HG03045 (cell line): ENCODE results near the gene IFNL2.
"Not testable (repeated sequence)": the region's sequence is repeated elsewhere in the genome, so short reads cannot be mapped to it uniquely, and the experiment has no call there.

ENCODE experiments used
- ATAC-seq: cut with Tn5 transposase; IDR thresholded peaks from one replicate; pipeline ENCODE4 v1.9.1; 2021; ENCODE audit warnings: mild to moderate bottlenecking, moderate library complexity; ENCODE audit not compliant: unreplicated experiment

Gene IFNL2

GRCh38 chr19:39268085-39268484 lies at the start of gene IFNL2:
IFNL2 (plus strand) TSS chr19:39268396; CDS start chr19:39268569, 173 bp downstream.
- ATAC-seq, result not testable (repeated sequence)

DNA sequence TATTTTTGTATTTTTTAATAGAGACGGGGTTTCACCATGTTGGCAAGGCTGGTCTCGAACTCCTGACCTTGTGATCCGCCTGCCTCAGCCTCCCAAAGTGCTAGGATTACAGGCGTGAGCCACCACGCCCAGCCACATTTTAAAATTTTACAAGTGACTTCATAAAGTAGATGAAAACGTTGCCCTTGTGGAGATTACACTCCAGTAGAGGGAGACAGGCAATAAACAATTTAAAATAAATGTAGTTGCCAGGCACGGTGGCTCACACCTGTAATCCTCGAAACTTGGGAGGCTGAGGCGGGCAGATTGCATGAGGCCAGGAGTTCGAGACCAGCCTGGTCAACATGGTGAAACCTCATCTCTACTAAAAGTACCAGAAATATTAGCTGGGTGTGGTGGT lies 49.1 kb upstream of the IFNL2 start:
- ATAC-seq, result not testable (repeated sequence)

DNA sequence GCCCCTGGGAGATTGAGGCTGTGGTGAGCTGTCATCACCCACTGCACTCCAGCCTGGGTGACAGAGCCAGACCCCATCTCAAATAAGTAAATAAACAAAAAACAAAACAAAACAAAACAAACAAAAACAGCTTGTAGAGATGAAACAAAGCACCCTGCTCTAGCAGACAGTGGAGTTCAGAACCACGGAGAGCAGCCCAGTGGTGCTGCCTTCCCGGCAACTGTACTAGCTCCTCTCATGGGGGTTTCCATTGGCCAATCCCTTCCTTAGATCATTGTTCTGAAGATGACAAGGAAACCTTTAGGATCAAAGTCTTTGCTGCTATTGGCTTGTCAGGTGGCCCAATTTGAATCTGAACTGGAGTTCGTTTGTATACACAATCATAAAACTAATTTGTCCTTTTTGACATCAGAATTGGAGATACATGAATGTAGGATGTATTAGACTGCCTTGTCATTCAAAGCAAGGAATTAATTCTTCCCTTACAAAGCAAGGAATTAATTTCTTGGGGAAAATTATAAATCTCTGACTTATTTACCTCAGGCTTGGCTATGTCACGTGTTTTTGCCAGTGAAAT lies 44.4 kb upstream of the IFNL2 start:
- ATAC-seq, result no peak

- no peak for ATAC-seq
Observed at GRCh38 chr19:39224910-39225309, 43.3 kb upstream of the IFNL2 start.

DNA sequence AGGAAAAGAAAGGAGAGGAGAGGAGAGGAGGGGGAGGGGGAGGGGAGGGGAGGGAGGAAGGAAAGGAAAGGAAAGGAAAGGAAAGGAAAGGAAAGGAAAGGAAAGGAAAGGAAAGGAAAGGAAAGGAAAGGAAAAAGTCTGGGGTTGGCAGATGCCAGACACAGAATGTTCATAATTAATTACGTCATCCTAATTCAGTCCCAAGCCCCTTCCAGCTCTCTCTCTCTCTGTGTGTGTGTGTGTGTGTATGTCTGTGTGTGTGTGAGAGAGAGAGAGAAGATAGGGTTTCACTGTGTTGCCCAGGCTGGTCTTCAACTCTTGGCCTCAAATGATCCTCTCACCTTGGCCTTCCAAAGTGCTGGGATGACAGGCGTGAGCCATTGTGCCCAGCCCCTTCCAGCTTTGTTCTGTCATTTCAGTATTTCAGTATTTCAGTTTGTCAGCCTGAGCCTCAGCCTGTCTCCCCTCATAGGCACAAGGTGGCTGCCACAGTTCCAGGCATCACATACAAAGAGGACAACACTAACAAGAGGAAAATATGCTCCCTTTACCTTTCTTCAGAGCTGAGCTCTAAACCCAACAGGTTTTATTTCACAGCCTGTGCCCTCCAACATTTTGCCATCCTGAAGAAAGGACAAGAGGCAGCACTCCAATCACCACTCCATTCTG lies 38.0 kb upstream of the IFNL2 start:
- no peak for ATAC-seq

GRCh38 chr19:39232708-39233107 lies 35.5 kb upstream of the IFNL2 start:
- ATAC-seq, result no peak

DNA sequence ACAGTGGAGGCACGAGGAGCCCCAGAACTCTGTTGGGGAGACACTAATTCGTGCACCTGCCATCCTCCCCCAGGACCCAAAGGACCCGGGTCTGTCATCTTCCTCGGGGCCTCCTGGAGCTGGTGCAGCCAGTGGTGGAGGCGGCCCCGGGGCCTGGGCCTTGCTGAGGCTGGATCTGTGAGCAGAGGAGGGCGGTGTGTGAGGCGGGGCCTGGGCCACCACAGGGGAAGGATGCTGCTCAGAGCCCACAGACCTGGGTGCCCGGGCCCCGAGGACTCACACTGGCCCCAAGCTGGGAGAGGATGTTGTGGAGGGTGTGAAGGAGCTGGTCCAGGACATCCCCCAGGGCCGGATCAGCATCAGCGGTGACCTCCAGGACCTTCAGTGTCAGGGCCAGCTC lies 31.7 kb upstream of the IFNL2 start:
- ATAC-seq, result no peak

DNA sequence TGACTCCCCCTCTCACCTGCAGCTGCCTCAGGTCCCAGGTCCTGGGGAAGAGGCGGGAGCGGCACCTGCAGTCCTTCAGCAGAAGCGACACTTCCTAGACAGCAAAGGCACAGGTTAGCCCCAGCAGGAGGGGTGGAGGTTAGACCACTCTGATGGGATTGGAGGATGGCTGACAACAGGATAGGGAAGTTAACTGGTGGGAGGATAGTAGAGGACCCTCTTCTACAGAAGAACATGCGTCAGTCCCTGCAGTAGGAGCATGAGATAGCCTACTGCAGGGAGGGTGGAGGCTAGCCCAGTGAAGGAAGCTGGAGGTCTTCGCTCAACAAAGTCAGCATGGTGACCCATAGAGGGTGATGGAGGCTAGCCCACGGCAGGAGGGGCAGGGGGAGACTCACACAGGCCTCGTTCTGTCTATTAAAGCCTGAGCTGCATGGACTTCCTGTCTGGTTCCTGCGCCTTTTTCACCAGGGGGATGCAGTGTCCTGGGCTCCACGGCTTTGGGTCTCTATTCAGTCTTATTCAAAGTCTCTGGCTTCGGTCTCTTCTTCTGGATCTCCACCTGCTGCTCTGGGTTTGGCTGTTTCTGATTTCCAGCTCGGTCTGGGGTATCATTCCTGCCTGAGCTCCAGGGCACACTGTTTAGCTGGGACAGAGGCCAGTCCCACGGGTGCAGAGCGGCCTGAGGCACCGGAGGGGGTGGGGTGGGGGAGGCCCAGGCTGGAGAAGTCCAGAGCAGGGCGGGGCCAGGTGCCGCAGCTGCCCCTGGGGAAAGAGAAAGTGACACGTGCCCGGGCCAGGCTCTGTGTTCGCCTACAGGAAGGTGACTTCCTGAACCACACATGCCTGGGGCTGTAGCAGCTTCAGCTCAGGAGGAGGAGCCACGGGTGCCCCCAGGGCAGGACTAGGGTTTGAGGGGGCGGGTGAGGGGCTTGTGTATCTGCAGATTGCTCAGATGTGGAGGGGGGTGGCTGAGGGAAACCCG lies 30.7 kb upstream of the IFNL2 start:
- no peak for ATAC-seq

DNA sequence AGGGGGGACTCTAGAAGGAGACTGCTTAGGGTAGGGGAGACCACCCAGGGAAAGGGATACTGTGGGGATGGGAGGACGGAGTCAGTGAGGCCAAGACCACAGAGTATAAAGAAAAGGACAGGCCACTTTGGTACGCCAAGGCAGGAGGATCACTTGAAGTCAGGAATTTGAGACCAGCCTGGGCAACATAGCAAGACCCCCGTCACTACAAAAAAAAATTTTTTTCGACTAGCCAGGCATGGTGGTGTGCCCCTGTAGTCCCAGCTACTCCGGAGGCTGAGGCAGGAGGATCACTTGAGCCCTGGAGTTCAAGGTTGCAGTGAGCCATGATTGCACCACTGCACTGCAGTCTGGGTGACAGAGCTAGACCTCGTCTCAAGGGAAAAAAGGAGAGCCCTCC lies 30.0 kb upstream of the IFNL2 start:
- no peak for ATAC-seq

DNA sequence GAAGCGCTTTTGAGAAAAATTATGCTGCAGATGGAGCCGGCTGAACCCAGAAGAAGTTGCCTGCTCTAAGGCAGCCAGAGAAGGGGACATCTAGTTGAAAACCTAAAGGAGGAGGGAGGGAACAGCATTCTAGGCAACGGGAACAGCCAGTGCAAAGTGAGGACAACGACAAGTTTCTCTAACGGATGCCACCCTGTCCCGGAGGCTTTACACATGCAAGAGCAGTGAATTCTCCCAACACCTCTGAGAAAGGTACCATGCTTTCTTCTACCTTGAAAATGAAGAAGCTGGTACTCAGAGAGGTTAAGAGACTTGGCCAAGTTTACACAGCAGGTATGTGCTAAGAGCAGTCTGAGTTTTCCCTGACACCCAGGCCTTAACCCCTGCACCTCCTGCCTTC lies 29.3 kb upstream of the IFNL2 start:
- ATAC-seq, result no peak

DNA sequence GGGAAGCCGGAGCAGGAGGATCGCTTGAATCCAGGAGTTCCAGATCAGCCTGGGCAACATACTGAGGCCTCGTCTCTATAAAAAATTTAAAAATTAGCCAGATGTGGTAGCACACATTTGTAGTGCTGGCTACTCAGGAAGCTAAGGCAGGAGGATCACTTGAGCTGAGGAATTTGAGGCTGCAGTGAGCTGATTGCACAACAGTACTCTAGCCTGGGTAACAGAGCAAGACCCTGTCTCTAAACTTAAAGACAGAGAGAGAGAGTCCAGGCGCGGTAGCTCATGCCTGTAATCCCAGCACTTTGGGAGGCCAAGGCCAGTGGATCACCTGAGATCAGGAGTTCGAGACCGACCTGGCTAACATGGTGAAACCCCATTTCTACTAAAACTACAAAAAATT lies 27.8 kb upstream of the IFNL2 start:
- ATAC-seq, result no peak

DNA sequence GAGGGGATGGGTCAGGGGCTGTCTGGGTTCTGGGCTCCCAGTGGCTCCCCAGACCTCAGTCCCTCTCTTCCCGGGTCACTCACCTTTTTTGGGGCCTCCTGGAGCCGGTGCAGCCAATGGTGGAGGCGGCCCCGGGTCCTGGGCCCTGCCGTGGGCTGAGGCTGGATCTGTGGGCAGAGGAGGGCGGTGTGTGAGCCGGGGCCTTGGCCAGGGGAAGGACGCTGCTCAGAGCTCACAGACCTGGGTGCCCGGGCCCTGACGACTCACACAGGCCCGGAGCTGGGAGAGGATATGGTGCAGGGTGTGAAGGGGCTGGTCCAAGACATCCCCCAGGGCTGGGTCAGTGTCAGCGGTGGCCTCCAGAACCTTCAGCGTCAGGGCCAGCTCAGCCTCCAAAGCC lies 24.5 kb upstream of the IFNL2 start:
- ATAC-seq, result not testable (repeated sequence)

DNA sequence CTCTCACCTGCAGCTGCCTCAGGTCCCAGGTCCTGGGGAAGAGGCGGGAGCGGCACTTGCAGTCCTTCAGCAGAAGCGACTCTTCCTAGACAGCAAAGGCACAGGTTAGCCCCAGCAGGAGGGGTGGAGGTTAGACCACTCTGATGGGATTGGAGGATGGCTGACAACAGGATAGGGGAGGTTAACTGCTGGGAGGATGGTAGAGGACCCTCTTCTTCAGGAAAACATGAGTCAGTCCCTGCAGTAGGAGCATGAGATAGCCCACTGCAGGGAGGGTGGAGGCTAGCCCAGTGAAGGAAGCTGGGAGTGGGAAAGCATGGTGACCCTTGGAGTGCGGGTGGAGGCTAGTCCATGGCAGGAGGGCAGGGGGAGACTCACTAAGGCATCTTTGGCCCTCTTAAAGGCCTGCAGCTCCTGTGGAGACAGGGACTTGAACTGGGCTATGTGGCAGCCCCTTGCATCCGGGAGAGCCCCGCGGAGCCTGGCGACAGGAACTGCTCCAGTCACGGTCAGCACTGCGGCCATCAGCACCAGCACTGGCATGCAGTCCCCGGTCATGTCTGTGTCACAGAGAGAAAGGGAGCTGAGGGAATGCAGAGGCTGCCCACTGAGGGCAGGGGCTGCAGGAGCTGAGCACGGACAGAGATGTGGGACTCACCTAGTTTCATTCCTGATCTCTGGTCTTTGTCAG lies 23.6 kb upstream of the IFNL2 start, which contains the start of gene IFNL3:
Gene IFNL3, minus strand, starts transcription at position 597 of the 691 bp plus-strand sequence. Its CDS starts 39 bp downstream, at position 558.
- ATAC-seq, result not testable (repeated sequence)

DNA sequence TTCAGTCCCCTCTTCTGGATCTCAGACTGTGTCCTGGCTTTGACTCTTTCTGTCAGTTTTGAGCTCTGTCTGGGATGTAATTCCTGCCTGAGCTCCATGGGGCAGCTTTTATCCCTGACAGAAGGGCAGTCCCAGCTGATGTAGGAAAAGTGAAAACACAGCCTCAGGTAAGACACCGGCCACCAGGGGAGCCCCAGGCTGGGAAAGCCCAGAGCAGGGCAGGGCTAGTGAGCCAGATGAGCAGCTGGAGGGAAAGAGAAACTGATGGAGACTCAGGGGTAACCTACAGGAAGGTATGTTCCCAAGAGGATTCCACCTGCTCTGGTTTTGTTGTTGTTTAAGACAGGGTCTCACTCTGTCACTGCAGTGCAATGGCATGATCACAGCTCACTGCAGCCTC lies 23.0 kb upstream of the IFNL2 start:
- not testable (repeated sequence) for ATAC-seq

- no peak for ATAC-seq
Observed at GRCh38 chr19:39246951-39247669, 21.1 kb upstream of the IFNL2 start.

GRCh38 chr19:39247701-39248664 lies 20.2 kb upstream of the IFNL2 start:
- no peak for ATAC-seq

DNA sequence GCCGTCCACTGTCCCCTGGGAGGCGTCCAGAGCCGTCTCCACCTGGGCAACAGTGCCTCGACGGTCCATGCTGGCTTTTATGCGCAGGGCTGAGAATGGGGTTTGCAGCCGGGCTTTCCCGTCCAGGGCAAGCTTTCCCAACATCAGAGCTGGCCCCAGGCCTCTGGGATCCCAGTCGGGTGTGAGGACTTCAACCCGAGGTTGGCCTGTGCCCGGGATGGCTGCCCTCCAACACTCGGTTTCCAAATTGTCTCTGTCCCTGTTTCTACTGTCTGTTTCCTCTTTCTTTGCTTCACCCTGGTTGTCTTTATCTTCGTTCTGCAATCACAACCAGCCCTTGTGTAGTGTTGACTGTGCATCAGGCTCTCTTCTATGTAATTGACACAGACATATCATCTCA lies 19.4 kb upstream of the IFNL2 start, which contains the start of gene IFNL4:
Gene IFNL4, minus strand, starts transcription at position 51 of the 400 bp plus-strand sequence.
- ATAC-seq, result no peak

- no peak for ATAC-seq
Observed at GRCh38 chr19:39251081-39251480, 17.1 kb upstream of the IFNL2 start.

DNA sequence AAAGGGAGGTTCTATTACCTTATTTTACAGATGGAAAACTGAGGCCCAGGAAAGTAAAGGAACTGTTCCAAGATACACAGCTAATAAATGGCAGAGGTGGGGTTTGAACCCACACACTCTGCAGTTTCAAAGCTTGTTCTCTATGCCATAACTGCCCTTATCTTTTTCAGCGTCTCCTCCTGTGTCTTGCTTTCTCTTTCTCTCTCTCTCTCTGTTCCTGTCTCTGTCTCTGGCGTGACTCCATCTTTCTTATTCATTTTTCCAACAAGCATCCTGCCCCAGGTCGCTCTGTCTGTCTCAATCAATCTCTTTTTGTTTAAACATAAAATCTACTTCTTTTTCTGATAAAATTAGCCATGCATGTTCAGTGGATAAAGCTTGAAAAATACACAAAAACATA lies 16.4 kb upstream of the IFNL2 start:
- ATAC-seq, result no peak
